ENCODE results near the gene FGGY. TPM values are rescaled to one million over a fixed set of nuclear protein-coding genes. Genes with fewer than 3 reads are reported as not detected.

FGGY gene
- total RNA-seq, 1 donor from 2014 or later: 16.4 TPM

- no peak overlapping the region for H3K4me3 Mint-ChIP-seq
- H3K4me1 Mint-ChIP-seq: peaks cover 3% of the 10 kb centered on the region
- peaks cover 7% of the 10 kb centered on the region for H3K9me3 Mint-ChIP-seq
- TF ChIP-seq CTCF (conservative IDR thresholded peaks at IDR 0.05): no peak
- no peak overlapping the region for H3K27ac Mint-ChIP-seq (ENCODE audit: unreplicated experiment)
- DNase-seq (ENCODE audit: low read depth, low spot score): no peak
- peaks cover 12% of the 10 kb centered on the region for H3K36me3 Mint-ChIP-seq (ENCODE audit: low read depth)
- H3K27me3 Mint-ChIP-seq (ENCODE audit: low read depth): no peaks in the 10 kb centered on the region
These were observed 177.6 kb downstream of the FGGY start for GRCh38 chr1:59474496-59474895.

DNA sequence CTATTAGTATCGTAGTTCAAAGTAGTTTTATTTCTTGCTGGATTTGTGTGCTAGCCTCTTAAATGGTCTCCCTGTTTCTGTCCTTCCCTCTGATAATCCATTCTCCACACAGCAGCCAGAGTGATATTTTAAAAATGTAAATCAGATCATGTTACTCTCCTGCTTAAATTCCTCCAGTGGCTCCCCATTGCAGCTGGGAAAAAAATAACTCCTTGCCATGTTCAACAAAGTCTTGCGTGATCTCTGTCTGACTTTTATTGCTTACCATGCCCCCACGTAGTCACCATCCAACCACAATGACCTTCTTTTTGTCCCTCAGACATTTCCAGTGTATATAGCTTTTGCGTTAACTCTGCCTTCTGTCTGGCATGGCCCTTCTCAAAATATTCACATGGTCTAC, 178.8 kb downstream of the FGGY start:
- Mint-ChIP-seq H3K4me3 (no peak overlapping the region), H3K27ac (ENCODE audit: unreplicated experiment) (no peak overlapping the region), H3K36me3 (ENCODE audit: low read depth) (peaks cover 4% of the 10 kb centered on the region), H3K4me1 (peaks cover 3% of the 10 kb centered on the region), H3K9me3 (no peaks in the 10 kb centered on the region), H3K27me3 (ENCODE audit: low read depth) (no peaks in the 10 kb centered on the region)
- no peak for DNase-seq (ENCODE audit: low read depth, low spot score)
- TF ChIP-seq CTCF (conservative IDR thresholded peaks at IDR 0.05): no peak

GRCh38 chr1:59477286-59477685, 180.4 kb downstream of the FGGY start:
- Mint-ChIP-seq H3K4me1 (peaks cover 3% of the 10 kb centered on the region), H3K27me3 (ENCODE audit: low read depth) (no peaks in the 10 kb centered on the region), H3K27ac (ENCODE audit: unreplicated experiment) (no peak overlapping the region), H3K9me3 (no peaks in the 10 kb centered on the region), H3K4me3 (no peak overlapping the region), H3K36me3 (ENCODE audit: low read depth) (peaks cover 4% of the 10 kb centered on the region)
- DNase-seq (ENCODE audit: low read depth, low spot score): no peak
- TF ChIP-seq CTCF (conservative IDR thresholded peaks at IDR 0.05): no peak

DNA sequence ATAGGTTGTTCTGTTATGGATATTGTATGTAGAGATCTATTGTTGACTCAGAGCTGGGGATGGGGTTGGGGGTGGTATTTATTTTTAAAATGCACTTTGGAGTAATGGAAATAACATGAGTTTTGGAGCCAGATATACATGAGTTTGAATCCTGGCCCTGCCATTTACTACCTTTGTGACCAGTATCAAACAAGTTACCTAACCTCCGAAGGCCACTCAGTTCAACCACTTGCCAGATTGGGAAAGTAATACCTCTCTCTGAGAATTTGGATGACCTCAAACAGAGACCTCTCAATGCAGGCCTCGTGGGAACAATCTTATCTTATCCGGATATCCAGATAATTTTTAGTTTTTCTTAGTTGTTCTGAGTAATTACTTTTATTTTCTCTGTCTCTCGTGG, 181.0 kb downstream of the FGGY start:
- Mint-ChIP-seq H3K4me1 (peaks cover 3% of the 10 kb centered on the region), H3K27me3 (ENCODE audit: low read depth) (no peaks in the 10 kb centered on the region), H3K27ac (ENCODE audit: unreplicated experiment) (no peak overlapping the region), H3K36me3 (ENCODE audit: low read depth) (peaks cover 4% of the 10 kb centered on the region), H3K4me3 (no peak overlapping the region), H3K9me3 (no peaks in the 10 kb centered on the region)
- DNase-seq (ENCODE audit: low read depth, low spot score): no peak
- TF ChIP-seq CTCF (conservative IDR thresholded peaks at IDR 0.05): no peak

DNA sequence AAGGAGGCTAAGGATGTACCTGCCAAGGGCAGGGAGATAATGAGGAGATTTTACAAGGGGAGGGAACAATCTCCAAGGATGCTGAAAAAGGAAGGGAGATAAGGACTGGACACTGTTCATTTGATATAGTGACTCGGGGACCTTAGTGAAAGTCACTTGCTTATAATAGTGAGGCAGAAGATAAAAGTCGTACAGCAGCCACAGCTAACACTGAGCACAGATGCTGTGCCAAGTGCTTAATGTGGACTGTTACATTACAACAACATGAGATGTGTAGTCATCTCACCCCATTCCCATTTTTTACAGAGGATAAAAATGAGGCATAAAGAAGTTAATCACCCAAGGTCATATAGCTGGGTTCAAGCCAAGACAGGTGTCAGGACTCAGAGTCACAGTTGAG, 181.9 kb downstream of the FGGY start:
- peaks cover 3% of the 10 kb centered on the region for H3K4me1 Mint-ChIP-seq
- H3K9me3 Mint-ChIP-seq: no peaks in the 10 kb centered on the region
- TF ChIP-seq CTCF (conservative IDR thresholded peaks at IDR 0.05): no peak
- DNase-seq (ENCODE audit: low read depth, low spot score): no peak
- H3K4me3 Mint-ChIP-seq: no peak overlapping the region
- no peaks in the 10 kb centered on the region for H3K36me3 Mint-ChIP-seq (ENCODE audit: low read depth)
- no peaks in the 10 kb centered on the region for H3K27me3 Mint-ChIP-seq (ENCODE audit: low read depth)
- H3K27ac Mint-ChIP-seq (ENCODE audit: unreplicated experiment): no peak overlapping the region

Measured in neural crest cell (in vitro differentiated cells).